Adrenal gland (tissue), 12 donors: Measurements from ENCODE around the gene NME7. TPM values are rescaled to one million over a fixed set of nuclear protein-coding genes. Genes with fewer than 3 reads are reported as not detected.
A peak's percentile ranks its signal among the peaks of the same experiment; 100 is the strongest.

Experiments
- DNase-seq, 7 donors: peaks; one replicate each; pipeline ENCODE4 v3.0.0-alpha.2; 2019 to 2020
- H3K27ac ChIP-seq, 5 donors: fragments of 200-600 bp; sonication (generic) in 4 of 5; 1 replicate in 3 of 5; 2 replicates in 2 of 5; pipeline versions ENCODE4 v1.5.1 to v1.8.0; 2016 to 2020; ENCODE audit warnings: mild to moderate bottlenecking in 1 of 5
- H3K27me3 ChIP-seq: fragments of 200-600 bp; 2 replicates; pipeline ENCODE4 v1.8.0; 2021
- H3K36me3 ChIP-seq, 2 donors: fragments of 200-600 bp; replicated peaks in 1 of 2; 1 replicate in 1 of 2; 2 replicates in 1 of 2; pipeline versions ENCODE4 v1.5.1 to v1.8.0; 2018 to 2022
- H3K4me1 ChIP-seq, 2 donors: fragments of 200-600 bp; replicated peaks in 1 of 2; 1 replicate in 1 of 2; 2 replicates in 1 of 2; pipeline versions ENCODE4 v1.5.1 to v1.8.0; 2018 to 2021
- H3K4me3 ChIP-seq, 4 donors: fragments of 200-600 bp; sonication (generic) in 3 of 4; one replicate each; pipeline ENCODE4 v1.5.1; 2016 to 2018
- H3K9me3 ChIP-seq, 3 donors: fragments of 200-600 bp; sonication (generic) in 1 of 3; replicated peaks in 1 of 3; 1 replicate in 2 of 3; 2 replicates in 1 of 3; pipeline versions ENCODE4 v1.5.1 to v1.8.0; 2016 to 2021
- CTCF ChIP-seq, 6 experiments: fragments of 450-650 bp in 4 of 6; fragments of 200-600 bp in 2 of 6; sonication (generic) in 1 of 6; IDR thresholded peaks; 1 replicate in 5 of 6; 2 replicates in 1 of 6; pipeline versions ENCODE4 v1.5.1 to v1.8.0; 2016 to 2021; ENCODE audit warnings: antibody characterized with exemption in 6 of 6, mild to moderate bottlenecking in 2 of 6, moderate library complexity in 1 of 6
- POLR2A ChIP-seq, 2 donors: fragments of 450-650 bp; IDR thresholded peaks; one replicate each; pipeline ENCODE4 v1.6.1; 2017; ENCODE audit warnings: antibody characterized with exemption in 2 of 2, mild to moderate bottlenecking in 2 of 2, moderate library complexity in 1 of 2
- WGBS, 4 donors: extraction: QIAGEN DNeasy Blood & Tissue Kit in 2 of 4; methylation state at CpG; one replicate each; pipeline versions ENCODE4 v1.1.5 to v1.1.7; 2013 to 2017; 5-methylcytosine and 5-hydroxymethylcytosine counted together
- intact Hi-C, 2 donors: fragments of 100-400 bp; cut with DNase I; formaldehyde crosslinking; loops; one replicate each; pipeline versions ENCODE4 v1.14.1 to v1.15.0; 2022 to 2023
- polyA plus RNA-seq, 3 donors: library from polyadenylated mRNA; stranded (reverse); fragments of 200-250 nt in 2 of 3; fragments of 350-450 nt in 1 of 3; fragmentation: Illumina TruSeq in 1 of 3; extraction: RNeasy Lipid Tissue Mini Kit (QIAGEN cat#74804) in 1 of 3; gene quantifications; one replicate each; pipeline ENCODE4 v1.2.3, GENCODE V29; 2013 to 2014
- total RNA-seq, 9 donors: library from RNA; depleted of rRNA in 4 of 9; stranded (reverse); fragments of >200 nt in 4 of 9; fragments of 120-200 nt in 1 of 9; fragmentation: NEBNext Ultra II Directional in 1 of 9; extraction: Animal tissue kit (Norgen Biotek cat#: 25700) in 1 of 9; gene quantifications; one replicate each; pipeline versions ENCODE4 v1.1.0 to v1.2.4, GENCODE V29; 2013 to 2023
- donor health status: healthy with polysubstance abuse.
- donor health status: Bipolar disorder and iron deficiency.
- donor health status: DM: yes; HTN: yes; CAD: no.
- donor health status: DM: no; HTN: no; CAD: no.
- donor health status: DM: no; HTN: no; CAD: no.
- donor health status: DM: yes; HTN: yes; CAD: no.

Gene NME7
- total and polyA plus RNA-seq, 12 donors: 3.3 to 41.4 (median 15.6) TPM

- intact Hi-C loops: no loop called here
- Histone ChIP-seq H3K9me3 (no peaks in the 10 kb centered on the region), H3K27ac (no peak overlapping the region), H3K4me1 (no peaks in the 10 kb centered on the region), H3K36me3 (no peaks in the 10 kb centered on the region), H3K27me3 (no peaks in the 10 kb centered on the region), H3K4me3 (no peak overlapping the region)
- 45 to 49% (median 47%) methylated on average over 1 of the region's 1 CpG for WGBS, 4 donors
- no peak for TF ChIP-seq POLR2A (IDR thresholded peaks at IDR 0.05)
- no peak for TF ChIP-seq CTCF (IDR thresholded peaks at IDR 0.05)
- no peak for DNase-seq
Measured at GRCh38 chr1:169360415-169360814, 7.2 kb downstream of the NME7 start.

GRCh38 chr1:169348383-169349036, 19.1 kb downstream of the NME7 start:
- Histone ChIP-seq H3K27me3 (no peaks in the 10 kb centered on the region), H3K4me3 (no peak overlapping the region), H3K36me3 (no peaks in the 10 kb centered on the region), H3K27ac (no peak overlapping the region), H3K9me3 (peaks cover 0 to 6% (median 0%) of the 10 kb centered on the region in 3 donors), H3K4me1 (peaks cover 0 to 6% of the 10 kb centered on the region in 2 donors)
- TF ChIP-seq POLR2A (IDR thresholded peaks at IDR 0.05) (no peak), CTCF (IDR thresholded peaks at IDR 0.05) (peak; percentile 74 to 90 (median 86))
- DNase-seq: peak in 3 of 7 donors; percentile 26 to 34 (median 34)
- 40 to 44% (median 42%) methylated on average over 5 of the region's 5 CpGs for WGBS, 4 donors
- intact Hi-C loops: loop anchor here (5.0 to 10.0 kb wide), 3 partner anchors 244 to 746 kb away; partner anchors contain the start of gene ATP1B1 (in 1 of the 2)

- Histone ChIP-seq H3K27ac (no peak overlapping the region), H3K9me3 (peaks cover 0 to 2% (median 0%) of the 10 kb centered on the region in 3 donors), H3K4me1 (peaks cover 0 to 6% of the 10 kb centered on the region in 2 donors), H3K4me3 (no peak overlapping the region), H3K36me3 (no peaks in the 10 kb centered on the region), H3K27me3 (no peaks in the 10 kb centered on the region)
- intact Hi-C loops: loop anchor here (5.0 to 10.0 kb wide), 3 partner anchors 243 to 746 kb away; partner anchors contain the start of gene ATP1B1 (in 1 of the 2)
- no peak for DNase-seq
- WGBS, 4 donors: 67 to 79% (median 74%) methylated on average over 2 of the region's 2 CpGs
- TF ChIP-seq POLR2A (IDR thresholded peaks at IDR 0.05) (no peak), CTCF (IDR thresholded peaks at IDR 0.05) (no peak)
Measured at GRCh38 chr1:169347688-169348382, 19.8 kb downstream of the NME7 start.

GRCh38 chr1:169346036-169346589, 21.5 kb downstream of the NME7 start:
- Histone ChIP-seq H3K27me3 (no peaks in the 10 kb centered on the region), H3K27ac (no peak overlapping the region), H3K9me3 (no peaks in the 10 kb centered on the region), H3K4me1 (peaks cover 0 to 6% of the 10 kb centered on the region in 2 donors), H3K4me3 (no peak overlapping the region), H3K36me3 (no peaks in the 10 kb centered on the region)
- TF ChIP-seq POLR2A (IDR thresholded peaks at IDR 0.05): no peak
- TF ChIP-seq CTCF (IDR thresholded peaks at IDR 0.05): no peak
- DNase-seq: no peak
- WGBS, 4 donors: 96 to 98% (median 97%) methylated on average over 3 of the region's 3 CpGs
- intact Hi-C loops: loop anchor here (5.0 to 10.0 kb wide), 3 partner anchors 241 to 744 kb away; partner anchors contain the start of gene ATP1B1 (in 1 of the 2)
